H9 (cell line): ENCODE results near the gene CRACR2A. TPM values are rescaled to one million over a fixed set of nuclear protein-coding genes. Genes with fewer than 3 reads are reported as not detected.

Source experiments
- DNase-seq: peaks from one replicate; pipeline ENCODE4 v3.0.0-alpha.2; 2017
- H2AFZ ChIP-seq: one replicate; pipeline ENCODE4 v1.6.1; 2013; ENCODE audit warnings: mild to moderate bottlenecking, low read length, control low read depth, moderate library complexity
- H2AK5ac ChIP-seq: 2 replicates; pipeline ENCODE4 v1.6.1; 2013; ENCODE audit warnings: low read length, control low read depth, mixed read lengths; ENCODE audit not compliant: insufficient read length
- H2BK120ac ChIP-seq: one replicate; pipeline ENCODE4 v1.6.1; 2013; ENCODE audit warnings: low read depth, mild to moderate bottlenecking, low read length, control low read depth, inconsistent platforms; ENCODE audit not compliant: poor library complexity, severe bottlenecking
- H2BK12ac ChIP-seq: 2 replicates; pipeline ENCODE4 v1.6.1; 2013; ENCODE audit warnings: low read length, control low read depth, mixed read lengths, low read depth; ENCODE audit not compliant: insufficient read length
- H2BK15ac ChIP-seq: 2 replicates; pipeline ENCODE4 v1.6.1; 2013; ENCODE audit warnings: low read depth, low read length, control low read depth
- H2BK20ac ChIP-seq: one replicate; pipeline ENCODE4 v1.6.1; 2013; ENCODE audit warnings: low read depth, mild to moderate bottlenecking, low read length, control low read depth, inconsistent platforms; ENCODE audit not compliant: poor library complexity, severe bottlenecking
- H2BK5ac ChIP-seq: 2 replicates; pipeline ENCODE4 v1.6.1; 2013; ENCODE audit warnings: low read length, control low read depth, mixed read lengths; ENCODE audit not compliant: insufficient read length
- H3K14ac ChIP-seq: 2 replicates; pipeline ENCODE4 v1.6.1; 2013; ENCODE audit warnings: low read length, control low read depth; ENCODE audit not compliant: insufficient read depth
- H3K18ac ChIP-seq: 2 replicates; pipeline ENCODE4 v1.6.1; 2013; ENCODE audit warnings: low read depth, mild to moderate bottlenecking, mixed read lengths, low read length, control low read depth; ENCODE audit not compliant: insufficient read length
- H3K23ac ChIP-seq: 2 replicates; pipeline ENCODE4 v1.6.1; 2013; ENCODE audit warnings: low read length, control low read depth, mixed read lengths, low read depth; ENCODE audit not compliant: insufficient read length
- H3K23me2 ChIP-seq: 2 replicates; pipeline ENCODE4 v1.6.1; 2013; ENCODE audit warnings: low read depth, mild to moderate bottlenecking, mixed read lengths, low read length, control low read depth; ENCODE audit not compliant: insufficient read length, poor library complexity, severe bottlenecking
- H3K27ac ChIP-seq: 2 replicates; pipeline ENCODE4 v1.5.1; 2013; ENCODE audit warnings: low read length, control low read depth, mixed read lengths, low read depth; ENCODE audit not compliant: insufficient read length
- H3K27me3 ChIP-seq: 2 replicates; pipeline ENCODE4 v1.6.1; 2013; ENCODE audit warnings: low read length, control low read depth, inconsistent platforms; ENCODE audit not compliant: insufficient read depth
- H3K4ac ChIP-seq: 2 replicates; pipeline ENCODE4 v1.6.1; 2013; ENCODE audit warnings: low read depth, mild to moderate bottlenecking, control low read depth, inconsistent platforms, low read length, moderate library complexity
- H3K4me1 ChIP-seq: 2 replicates; pipeline ENCODE4 v1.6.1; 2013; ENCODE audit warnings: low read length, control low read depth, inconsistent platforms; ENCODE audit not compliant: insufficient read depth
- H3K4me2 ChIP-seq: 2 replicates; pipeline ENCODE4 v1.6.1; 2013; ENCODE audit warnings: low read length, control low read depth, mixed read lengths; ENCODE audit not compliant: insufficient read length, insufficient read depth
- H3K56ac ChIP-seq: 2 replicates; pipeline ENCODE4 v1.6.1; 2013; ENCODE audit warnings: low read depth, mild to moderate bottlenecking, mixed read lengths, low read length, control low read depth; ENCODE audit not compliant: insufficient read length
- H3K79me1 ChIP-seq: 2 replicates; pipeline ENCODE4 v1.6.1; 2013; ENCODE audit warnings: low read depth, mild to moderate bottlenecking, moderate library complexity, low read length, control low read depth, inconsistent platforms; ENCODE audit not compliant: insufficient read depth, poor library complexity, severe bottlenecking
- H3K79me2 ChIP-seq: 2 replicates; pipeline ENCODE4 v1.6.1; 2013; ENCODE audit warnings: low read length, control low read depth, inconsistent platforms; ENCODE audit not compliant: insufficient read depth
- H3K9ac ChIP-seq: 2 replicates; pipeline ENCODE4 v1.6.1; 2013; ENCODE audit warnings: low read length, control low read depth, mixed read lengths; ENCODE audit not compliant: insufficient read length; ENCODE audit errors: extremely low read depth
- H3K9me3 ChIP-seq: one replicate; pipeline ENCODE4 v1.6.1; 2013; ENCODE audit warnings: low read depth, low read length, inconsistent platforms; ENCODE audit not compliant: control insufficient read depth
- H3T11ph ChIP-seq: one replicate; pipeline ENCODE4 v1.6.1; 2013; ENCODE audit warnings: mild to moderate bottlenecking, low read length, control low read depth, inconsistent platforms
- H4K20me1 ChIP-seq: one replicate; pipeline ENCODE4 v1.6.1; 2013; ENCODE audit not compliant: control insufficient read depth, insufficient read length, insufficient read depth
- H4K5ac ChIP-seq: 2 replicates; pipeline ENCODE4 v1.6.1; 2013; ENCODE audit warnings: low read depth, mild to moderate bottlenecking, mixed read lengths, low read length, control low read depth; ENCODE audit not compliant: insufficient read length
- H4K8ac ChIP-seq: replicated peaks from 2 replicates; pipeline ENCODE4 v1.6.1; 2013; ENCODE audit warnings: low read length, control low read depth, mixed read lengths, low read depth; ENCODE audit not compliant: insufficient read length
- H4K91ac ChIP-seq: 2 replicates; pipeline ENCODE4 v1.6.1; 2013; ENCODE audit warnings: low read depth, mild to moderate bottlenecking, moderate library complexity, mixed read lengths, low read length, control low read depth; ENCODE audit not compliant: insufficient read length
- H3K27ac Mint-ChIP-seq, 3 experiments: 2 replicates in 2 of 3; 3 replicates in 1 of 3; pipeline ENCODE4 v1.8.0; 2020 to 2021; ENCODE audit warnings: mixed read lengths in 3 of 3, mild to moderate bottlenecking in 1 of 3, moderate library complexity in 1 of 3
- H3K27me3 Mint-ChIP-seq: 2 replicates; pipeline ENCODE4 v1.8.0; 2021; ENCODE audit warnings: low read depth, mild to moderate bottlenecking, moderate library complexity, mixed read lengths
- H3K36me3 Mint-ChIP-seq, 3 experiments: 2 replicates in 2 of 3; 3 replicates in 1 of 3; pipeline ENCODE4 v1.8.0; 2020 to 2021; ENCODE audit warnings: low read depth in 3 of 3, mixed read lengths in 3 of 3; ENCODE audit not compliant: insufficient read depth in 1 of 3
- H3K4me1 Mint-ChIP-seq, 2 experiments: 2 replicates each; pipeline ENCODE4 v1.8.0; 2020; ENCODE audit warnings: mixed read lengths in 2 of 2
- H3K4me3 Mint-ChIP-seq, 2 experiments: 2 replicates in 1 of 2; 3 replicates in 1 of 2; pipeline ENCODE4 v1.8.0; 2020 to 2021; ENCODE audit warnings: mild to moderate bottlenecking in 2 of 2, mixed read lengths in 2 of 2, moderate library complexity in 1 of 2
- H3K9me3 Mint-ChIP-seq, 2 experiments: 2 replicates in 1 of 2; 3 replicates in 1 of 2; pipeline ENCODE4 v1.8.0; 2020; ENCODE audit warnings: mild to moderate bottlenecking in 2 of 2, mixed read lengths in 2 of 2, moderate library complexity in 1 of 2
- WGBS: extraction: QIAGEN DNeasy Blood & Tissue Kit; methylation state at CpG from one replicate; pipeline ENCODE4 v1.1.7; 2013; ENCODE audit warnings: missing lambda C conversion rate, low lambda C conversion rate, mixed read lengths; ENCODE audit not compliant: insufficient read length; ENCODE audit errors: extremely low coverage; 5-methylcytosine and 5-hydroxymethylcytosine counted together
- total RNA-seq: library from RNA; stranded (reverse); gene quantifications from 2 replicates; pipeline ENCODE4 v1.2.1, GENCODE V29; 2021
- TF ChIP-seq, protein P1 (sequence below): fragments of 200-600 bp; sonication (generic); conservative IDR thresholded peaks from 3 replicates; pipeline ENCODE4 v1.8.0; 2021; ENCODE audit warnings: antibody characterized with exemption, mild to moderate bottlenecking

Gene CRACR2A
- total RNA-seq, 1 experiment from 2014 or later: 2.0 TPM

DNA sequence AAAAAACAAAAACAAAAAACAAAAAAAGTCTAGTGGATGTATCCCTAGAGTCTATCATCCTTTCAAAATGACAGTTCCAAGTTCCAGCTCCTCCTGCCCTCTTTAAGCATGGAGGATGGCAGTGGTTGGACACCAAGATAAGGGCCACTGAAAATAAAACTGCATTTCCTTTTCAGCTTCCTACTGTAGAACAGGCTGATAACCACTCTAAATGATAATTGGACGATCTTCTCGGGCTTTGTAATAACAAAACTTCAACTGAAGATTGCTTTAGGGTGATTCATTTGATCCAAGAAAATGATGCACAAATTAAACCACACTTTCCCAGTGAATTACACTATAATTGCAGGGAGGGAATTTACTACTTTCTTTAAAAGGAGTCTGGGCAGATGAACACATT lies 42.2 kb upstream of the CRACR2A start:
- Histone ChIP-seq H3K4me2 (no peak overlapping the region), H3K14ac (no peak overlapping the region), H3K4ac (no peak overlapping the region), H4K5ac (no peak overlapping the region), H4K20me1 (no peaks in the 10 kb centered on the region), H2BK15ac (no peak overlapping the region), H3K18ac (no peak overlapping the region), H2BK5ac (no peak overlapping the region), H3K27me3 (no peaks in the 10 kb centered on the region), H3K9ac (no peak overlapping the region), H4K91ac (no peak overlapping the region), H3K56ac (no peak overlapping the region), H3K4me1 (peaks cover 8% of the 10 kb centered on the region; the same call in 1 of the 2 replicates), H2BK12ac (no peak overlapping the region), H2BK20ac (no peak overlapping the region), H3K79me1 (no peaks in the 10 kb centered on the region), H4K8ac (no peak overlapping the region), H2BK120ac (no peak overlapping the region), H3K23ac (no peak overlapping the region), H3K27ac (no peak overlapping the region), H3K9me3 (no peaks in the 10 kb centered on the region), H2AK5ac (no peak overlapping the region), H2AFZ (no peak overlapping the region), H3T11ph (no peak overlapping the region), H3K79me2 (no peaks in the 10 kb centered on the region), H3K23me2 (no peaks in the 10 kb centered on the region)
- DNase-seq: no peak
- peaks cover 0 to 14% (median 6%) of the 10 kb centered on the region in 3 experiments; a peak in 4 of 7 replicates for H3K36me3 Mint-ChIP-seq
- H3K4me1 Mint-ChIP-seq: peaks cover 16 to 26% of the 10 kb centered on the region in 2 experiments
- H3K27me3 Mint-ChIP-seq: no peaks in the 10 kb centered on the region
- no peaks in the 10 kb centered on the region; a peak in 1 of 5 replicates for H3K9me3 Mint-ChIP-seq
- no CpG with 5 or more reads among the region's 2 CpGs for WGBS
- no peak overlapping the region for H3K4me3 Mint-ChIP-seq
- TF ChIP-seq, protein P1, sequence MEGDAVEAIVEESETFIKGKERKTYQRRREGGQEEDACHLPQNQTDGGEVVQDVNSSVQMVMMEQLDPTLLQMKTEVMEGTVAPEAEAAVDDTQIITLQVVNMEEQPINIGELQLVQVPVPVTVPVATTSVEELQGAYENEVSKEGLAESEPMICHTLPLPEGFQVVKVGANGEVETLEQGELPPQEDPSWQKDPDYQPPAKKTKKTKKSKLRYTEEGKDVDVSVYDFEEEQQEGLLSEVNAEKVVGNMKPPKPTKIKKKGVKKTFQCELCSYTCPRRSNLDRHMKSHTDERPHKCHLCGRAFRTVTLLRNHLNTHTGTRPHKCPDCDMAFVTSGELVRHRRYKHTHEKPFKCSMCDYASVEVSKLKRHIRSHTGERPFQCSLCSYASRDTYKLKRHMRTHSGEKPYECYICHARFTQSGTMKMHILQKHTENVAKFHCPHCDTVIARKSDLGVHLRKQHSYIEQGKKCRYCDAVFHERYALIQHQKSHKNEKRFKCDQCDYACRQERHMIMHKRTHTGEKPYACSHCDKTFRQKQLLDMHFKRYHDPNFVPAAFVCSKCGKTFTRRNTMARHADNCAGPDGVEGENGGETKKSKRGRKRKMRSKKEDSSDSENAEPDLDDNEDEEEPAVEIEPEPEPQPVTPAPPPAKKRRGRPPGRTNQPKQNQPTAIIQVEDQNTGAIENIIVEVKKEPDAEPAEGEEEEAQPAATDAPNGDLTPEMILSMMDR: no peak
- H3K27ac Mint-ChIP-seq: no peak overlapping the region
